Right lobe of liver (tissue), 6 donors: ENCODE data around the gene LRFN5. TPM values are rescaled to one million over a fixed set of nuclear protein-coding genes. Genes with fewer than 3 reads are reported as not detected.

Source experiments
- ATAC-seq, 4 donors: fragments of 200-7000 bp; cut with Tn5 transposase; one replicate each; pipeline ENCODE4 v1.9.1; 2020; ENCODE audit warnings: mild to moderate bottlenecking in 4 of 4, moderate library complexity in 4 of 4
- DNase-seq, 3 donors: peaks; one replicate each; pipeline ENCODE4 v3.0.0-alpha.2; 2020
- H3K27ac ChIP-seq, 3 donors: fragments of 200-600 bp; one replicate each; pipeline ENCODE4 v1.8.0; 2022
- H3K27me3 ChIP-seq, 2 donors: fragments of 200-600 bp; one replicate each; pipeline ENCODE4 v1.8.0; 2022
- H3K36me3 ChIP-seq, 4 donors: fragments of 200-600 bp; sonication (generic) in 1 of 4; one replicate each; pipeline versions ENCODE4 v1.5.1 to v1.8.0; 2017 to 2022; ENCODE audit warnings: control low read depth in 1 of 4
- H3K4me1 ChIP-seq, 4 donors: fragments of 200-600 bp; sonication (generic) in 1 of 4; one replicate each; pipeline versions ENCODE4 v1.5.1 to v1.8.0; 2017 to 2022; ENCODE audit warnings: control low read depth in 1 of 4
- H3K4me3 ChIP-seq, 3 donors: fragments of 200-600 bp; one replicate each; pipeline ENCODE4 v1.8.0; 2022
- H3K9me3 ChIP-seq, 4 donors: fragments of 200-600 bp; sonication (generic) in 1 of 4; one replicate each; pipeline versions ENCODE4 v1.5.1 to v1.8.0; 2017 to 2022; ENCODE audit warnings: control low read depth in 1 of 4
- CTCF ChIP-seq, 4 donors: fragments of 200-600 bp in 3 of 4; fragments of 450-650 bp in 1 of 4; IDR thresholded peaks; one replicate each; pipeline versions ENCODE4 v1.5.1 to v1.8.0; 2016 to 2022; ENCODE audit warnings: antibody characterized with exemption in 4 of 4, mild to moderate bottlenecking in 2 of 4
- POLR2A ChIP-seq: fragments of 450-650 bp; IDR thresholded peaks from one replicate; pipeline ENCODE4 v1.6.1; 2017; ENCODE audit warnings: antibody characterized with exemption, mild to moderate bottlenecking
- whole genome bisulfite sequencing: methylation state at CpG from one replicate; pipeline ENCODE4 v1.1.6; 2018; ENCODE audit warnings: low coverage, low lambda C conversion rate; ENCODE audit not compliant: insufficient coverage; ENCODE audit errors: missing lambda C conversion rate; 5-methylcytosine and 5-hydroxymethylcytosine counted together
- intact Hi-C, 2 donors: fragments of 100-400 bp; cut with DNase I; formaldehyde crosslinking; loops; one replicate each; pipeline versions ENCODE4 v1.11.2 to v1.14.1; 2022
- total RNA-seq, 6 experiments: library from RNA; depleted of rRNA in 2 of 6; stranded (reverse); fragments of >200 nt in 2 of 6; fragmentation: NEBNext Ultra II Directional in 3 of 6; extraction: Animal tissue kit (Norgen Biotek cat#: 25700) in 3 of 6; gene quantifications; one replicate each; pipeline versions ENCODE4 v1.1.0 to v1.2.4, GENCODE V29; 2016 to 2023
- donor health status: DM: no; HTN: yes; CAD: no.
- donor health status: DM: no; HTN: no; CAD: no.
- donor health status: DM: no; HTN: no; CAD: no.
- donor health status: DM: no; HTN: yes; CAD: no.
- donor health status: DM: no; HTN: yes; CAD: no.

Gene LRFN5
- total RNA-seq, 6 experiments from 2014 or later, result not detected

- H3K36me3 ChIP-seq, result no peaks in the 10 kb centered on the region
- intact Hi-C loops, result no loop called here
- H3K4me1 ChIP-seq, result no peaks in the 10 kb centered on the region
- H3K27ac ChIP-seq, result no peak overlapping the region
- DNase-seq (no peak), ATAC-seq (no peak)
- TF ChIP-seq CTCF (IDR thresholded peaks at IDR 0.05), result no peak
- TF ChIP-seq POLR2A, result no peak
- no peaks in the 10 kb centered on the region for H3K9me3 ChIP-seq
- no peaks in the 10 kb centered on the region for H3K27me3 ChIP-seq
- no peak overlapping the region for H3K4me3 ChIP-seq
- WGBS, result 35% methylated on average over 5 of the region's 5 CpGs
These were observed 199.8 kb downstream of the LRFN5 start for GRCh38 chr14:41806366-41806975.

- no peaks in the 10 kb centered on the region for H3K36me3 ChIP-seq
- DNase-seq (no peak), ATAC-seq (no peak)
- H3K9me3 ChIP-seq, result no peaks in the 10 kb centered on the region
- H3K4me3 ChIP-seq, result no peak overlapping the region
- H3K4me1 ChIP-seq, result no peaks in the 10 kb centered on the region
- no peaks in the 10 kb centered on the region for H3K27me3 ChIP-seq
- 64% methylated on average over 1 of the region's 1 CpG for WGBS
- intact Hi-C loops, result no loop called here
- no peak overlapping the region for H3K27ac ChIP-seq
- TF ChIP-seq POLR2A (no peak), CTCF (IDR thresholded peaks at IDR 0.05) (no peak)
These were observed 203.7 kb downstream of the LRFN5 start for GRCh38 chr14:41810362-41810761.

- WGBS, result 50% methylated on average over 1 of the region's 1 CpG
- ATAC-seq, result no peak
- TF ChIP-seq CTCF (IDR thresholded peaks at IDR 0.05) (no peak), POLR2A (no peak)
- Histone ChIP-seq H3K4me3 (no peak overlapping the region), H3K4me1 (no peaks in the 10 kb centered on the region), H3K36me3 (no peaks in the 10 kb centered on the region), H3K27me3 (no peaks in the 10 kb centered on the region), H3K9me3 (no peaks in the 10 kb centered on the region), H3K27ac (no peak overlapping the region)
- intact Hi-C loops, result no loop called here
- DNase-seq, result no peak
These were observed 210.9 kb downstream of the LRFN5 start for GRCh38 chr14:41817626-41818025.

- Histone ChIP-seq H3K4me3 (no peak overlapping the region), H3K36me3 (no peaks in the 10 kb centered on the region), H3K9me3 (no peaks in the 10 kb centered on the region), H3K4me1 (no peaks in the 10 kb centered on the region), H3K27ac (no peak overlapping the region), H3K27me3 (no peaks in the 10 kb centered on the region)
- 63% methylated on average over 2 of the region's 2 CpGs for WGBS
- no peak for TF ChIP-seq POLR2A
- no peak for TF ChIP-seq CTCF (IDR thresholded peaks at IDR 0.05)
- ATAC-seq (no peak), DNase-seq (no peak)
- intact Hi-C loops, result no loop called here
These were observed 217.8 kb downstream of the LRFN5 start for GRCh38 chr14:41824441-41824840.

- no CpG with 5 or more reads among the region's 1 CpG for WGBS
- intact Hi-C loops, result no loop called here
- no peaks in the 10 kb centered on the region for H3K4me1 ChIP-seq
- H3K9me3 ChIP-seq, result no peaks in the 10 kb centered on the region
- no peaks in the 10 kb centered on the region for H3K27me3 ChIP-seq
- H3K4me3 ChIP-seq, result no peak overlapping the region
- H3K36me3 ChIP-seq, result no peaks in the 10 kb centered on the region
- no peak for TF ChIP-seq CTCF (IDR thresholded peaks at IDR 0.05)
- no peak for TF ChIP-seq POLR2A
- ATAC-seq (no peak), DNase-seq (no peak)
- no peak overlapping the region for H3K27ac ChIP-seq
These were observed 218.9 kb downstream of the LRFN5 start for GRCh38 chr14:41825622-41826021.
